GM18520 (cell line): ENCODE data around the gene PRDX5.
A peak's percentile ranks its signal among the peaks of the same experiment; 100 is the strongest.

Source experiments
- ATAC-seq: cut with Tn5 transposase; IDR thresholded peaks from one replicate; pipeline ENCODE4 v1.9.1; 2021; ENCODE audit not compliant: unreplicated experiment

The PRDX5 gene

DNA sequence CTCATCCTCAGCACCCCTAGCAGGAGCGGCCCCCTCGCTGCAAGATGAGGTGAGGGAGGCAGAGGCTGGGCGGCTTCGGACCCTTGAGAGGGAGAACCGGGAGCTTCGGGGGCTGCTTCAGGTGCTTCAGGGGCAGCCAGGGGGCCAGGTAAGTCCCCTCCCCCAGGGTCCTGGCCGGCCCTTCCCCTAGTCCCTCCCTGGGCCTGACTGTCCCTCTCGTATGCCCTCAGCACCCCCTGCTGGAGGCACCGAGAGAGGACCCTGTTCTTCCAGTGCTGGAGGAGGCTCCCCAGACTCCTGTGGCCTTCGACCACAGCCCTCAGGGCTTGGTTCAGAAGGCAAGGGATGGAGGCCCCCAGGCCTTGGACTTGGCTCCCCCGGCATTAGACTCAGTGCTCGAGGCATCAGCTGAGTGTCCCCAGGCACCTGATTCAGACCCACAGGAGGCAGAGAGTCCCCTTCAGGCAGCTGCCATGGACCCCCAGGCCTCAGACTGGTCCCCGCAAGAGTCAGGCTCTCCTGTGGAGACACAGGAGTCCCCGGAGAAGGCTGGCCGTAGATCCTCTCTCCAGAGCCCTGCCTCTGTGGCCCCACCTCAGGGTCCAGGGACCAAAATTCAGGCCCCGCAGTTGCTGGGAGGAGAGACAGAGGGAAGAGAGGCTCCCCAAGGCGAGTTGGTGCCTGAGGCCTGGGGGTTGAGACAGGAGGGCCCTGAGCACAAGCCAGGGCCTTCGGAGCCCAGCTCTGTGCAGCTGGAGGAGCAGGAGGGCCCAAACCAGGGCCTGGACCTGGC, 26.0 kb downstream of the PRDX5 start:
- ATAC-seq = no peak

DNA sequence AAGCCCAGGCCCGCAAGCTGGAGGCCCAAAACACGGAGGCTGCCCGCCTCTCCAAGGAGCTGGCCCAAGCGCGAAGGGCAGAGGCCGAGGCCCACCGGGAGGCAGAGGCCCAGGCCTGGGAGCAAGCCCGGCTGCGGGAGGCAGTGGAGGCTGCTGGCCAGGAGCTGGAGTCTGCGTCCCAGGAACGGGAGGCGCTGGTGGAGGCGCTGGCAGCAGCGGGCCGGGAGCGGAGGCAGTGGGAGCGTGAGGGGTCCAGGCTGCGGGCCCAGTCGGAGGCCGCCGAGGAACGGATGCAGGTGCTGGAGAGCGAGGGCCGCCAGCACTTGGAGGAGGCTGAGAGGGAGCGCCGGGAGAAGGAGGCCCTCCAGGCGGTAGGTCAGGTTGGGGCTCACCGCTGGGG, 26.9 kb downstream of the PRDX5 start:
- ATAC-seq = no peak

DNA sequence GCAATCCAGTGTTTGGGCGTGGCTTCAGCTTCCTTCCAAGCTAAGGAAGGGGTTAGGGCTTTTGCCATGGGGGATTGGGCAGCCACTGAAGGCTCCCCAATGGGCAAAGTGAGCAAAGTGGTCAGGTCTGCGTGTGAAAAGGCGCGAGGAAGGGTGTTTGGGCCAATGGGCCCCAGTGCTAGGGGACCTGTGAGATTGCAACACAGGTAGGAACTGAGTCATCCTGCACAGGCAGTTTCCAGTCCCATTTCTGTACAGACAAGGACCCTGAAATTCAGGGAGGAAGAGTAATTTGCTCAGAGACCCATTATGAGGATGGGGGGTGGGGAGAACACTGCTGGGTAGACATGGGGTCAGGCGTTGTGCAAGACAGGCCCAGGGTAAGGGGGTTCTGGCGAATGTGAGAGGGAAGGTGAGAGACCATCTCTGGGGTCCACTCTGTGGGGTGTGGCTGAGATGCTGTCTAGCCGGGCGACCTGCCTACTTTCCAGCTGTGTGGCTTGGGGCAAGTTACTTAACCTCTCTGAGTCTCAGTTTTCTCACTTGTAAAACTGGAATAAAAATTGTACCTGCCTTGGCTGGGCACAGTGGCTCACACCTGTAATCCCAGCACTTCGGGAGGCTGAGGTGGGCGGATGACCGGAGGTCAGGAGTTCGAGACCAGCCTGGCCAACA, 29.4 kb downstream of the PRDX5 start:
- no peak for ATAC-seq

DNA sequence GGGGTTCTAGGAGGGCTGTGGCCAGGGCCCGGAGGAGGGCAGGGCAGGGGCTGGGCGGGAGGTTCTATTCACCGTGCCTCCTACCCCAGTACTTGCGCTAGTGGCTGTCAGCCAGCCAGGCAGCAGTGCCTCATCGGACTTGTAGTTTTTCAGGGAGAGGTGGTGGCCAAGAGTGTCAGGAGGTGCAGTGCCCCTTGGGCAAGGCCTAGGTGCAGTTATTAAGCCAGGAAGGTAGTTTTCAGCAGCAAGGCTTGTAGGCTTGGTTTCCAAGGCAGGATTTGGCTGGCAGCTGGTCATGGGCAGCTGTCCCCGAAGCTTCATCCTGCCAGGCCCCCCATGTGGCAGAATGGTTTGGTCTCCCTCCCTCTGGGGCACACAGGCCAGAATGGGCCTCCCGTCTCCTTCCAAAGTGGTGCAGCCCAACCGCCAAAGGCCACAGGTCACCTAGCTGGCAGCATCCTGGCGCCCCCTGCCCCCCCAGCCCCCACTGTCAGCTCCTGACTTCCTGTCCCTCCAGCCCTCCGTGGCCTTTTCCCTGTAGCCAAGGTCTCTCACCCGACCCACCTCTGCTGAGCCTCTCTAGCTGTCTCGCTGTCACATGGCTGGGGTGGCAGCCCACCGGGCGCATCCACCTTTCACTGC, 30.6 kb downstream of the PRDX5 start:
- no peak for ATAC-seq

DNA sequence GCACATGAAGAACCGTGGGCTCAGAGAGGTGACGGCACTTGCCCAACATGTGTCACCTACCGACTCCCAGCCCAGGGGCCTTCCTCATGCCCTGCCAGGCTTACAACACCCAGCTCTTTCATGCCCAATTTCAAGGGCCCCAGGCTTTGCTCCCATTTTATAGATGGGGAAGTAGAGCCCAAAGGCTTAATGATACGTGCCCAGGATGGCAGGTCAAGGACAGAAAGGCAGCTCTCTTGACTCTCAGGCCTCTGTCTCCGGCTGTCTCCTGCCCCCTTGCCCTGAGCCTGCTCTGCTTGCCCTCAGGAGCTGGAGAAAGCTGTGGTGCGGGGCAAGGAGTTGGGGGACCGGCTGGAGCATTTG, 31.1 kb downstream of the PRDX5 start:
- no peak for ATAC-seq

DNA sequence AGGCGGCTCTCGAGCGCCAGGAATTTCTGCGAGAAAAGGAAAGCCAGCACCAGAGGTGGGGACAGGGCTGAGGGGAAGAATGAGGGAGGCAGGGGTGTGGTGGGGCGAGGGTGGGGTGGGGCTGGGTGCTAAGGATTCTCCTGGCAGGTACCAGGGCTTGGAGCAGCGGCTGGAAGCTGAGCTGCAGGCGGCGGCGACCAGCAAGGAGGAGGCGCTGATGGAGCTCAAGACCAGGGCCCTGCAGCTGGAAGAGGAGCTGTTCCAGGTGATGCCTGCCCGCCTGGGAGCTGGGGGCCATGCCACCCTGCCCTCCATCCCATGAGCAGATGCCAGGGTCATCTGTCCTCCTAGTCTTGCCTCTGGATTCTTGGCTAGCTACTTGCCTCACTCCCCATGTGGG, 31.5 kb downstream of the PRDX5 start:
- ATAC-seq = no peak

DNA sequence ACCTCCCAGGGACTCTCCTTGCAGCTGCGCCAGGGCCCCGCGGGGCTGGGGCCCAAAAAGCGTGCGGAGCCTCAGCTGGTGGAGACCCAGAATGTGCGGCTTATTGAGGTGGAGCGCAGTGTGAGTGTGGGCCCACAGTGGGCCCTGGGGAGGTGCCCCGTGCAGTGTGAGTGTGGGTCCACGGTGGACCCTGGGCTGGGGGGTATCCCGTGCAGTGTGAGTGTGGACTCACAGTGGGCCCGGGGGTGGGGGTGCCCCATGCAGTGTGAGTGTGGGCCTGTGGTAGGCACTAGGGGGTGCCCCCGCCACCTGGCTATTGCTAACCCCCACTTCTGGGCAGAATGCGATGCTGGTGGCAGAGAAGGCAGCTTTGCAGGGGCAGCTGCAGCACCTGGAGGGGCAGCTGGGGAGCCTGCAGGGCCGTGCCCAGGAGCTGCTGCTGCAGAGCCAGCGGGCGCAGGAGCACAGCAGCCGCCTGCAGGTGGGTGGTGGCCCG, 33.3 kb downstream of the PRDX5 start:
- ATAC-seq = no peak

DNA sequence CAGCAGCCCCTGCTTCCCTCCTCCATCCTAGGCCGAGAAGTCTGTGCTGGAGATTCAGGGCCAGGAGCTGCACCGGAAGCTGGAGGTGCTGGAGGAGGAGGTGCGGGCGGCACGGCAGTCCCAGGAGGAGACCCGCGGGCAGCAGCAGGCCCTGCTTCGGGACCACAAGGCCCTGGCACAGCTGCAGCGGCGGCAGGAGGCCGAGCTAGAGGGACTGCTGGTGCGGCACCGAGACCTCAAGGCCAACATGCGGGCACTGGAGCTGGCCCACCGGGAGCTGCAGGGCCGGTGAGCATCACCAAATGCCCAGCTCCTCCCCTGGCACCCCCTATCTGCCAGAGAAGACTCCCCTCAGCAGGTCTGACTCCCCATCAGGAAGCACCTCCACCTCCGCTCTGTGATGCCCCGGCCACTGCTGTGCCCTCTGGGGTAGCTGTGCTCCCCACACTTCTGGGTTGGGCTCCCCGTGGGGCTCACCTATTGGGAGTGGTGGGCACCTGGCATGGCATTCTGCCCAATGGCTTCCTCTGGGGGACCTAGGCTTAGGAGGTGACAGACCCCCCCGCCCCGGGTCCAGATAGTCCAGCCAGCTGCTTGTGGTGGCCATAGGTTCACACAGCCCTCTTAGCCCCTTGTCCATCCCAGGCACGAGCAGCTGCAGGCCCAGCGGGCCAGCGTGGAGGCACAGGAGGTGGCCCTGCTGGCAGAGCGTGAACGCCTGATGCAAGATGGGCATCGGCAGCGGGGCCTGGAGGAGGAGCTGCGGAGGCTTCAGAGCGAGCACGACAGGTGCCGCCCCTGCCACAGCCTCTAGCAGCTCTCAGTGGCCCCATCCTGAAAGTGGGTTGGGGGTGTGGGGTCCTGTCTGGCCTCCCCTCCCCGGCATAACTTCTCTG, 34.4 kb downstream of the PRDX5 start:
- no peak for ATAC-seq

DNA sequence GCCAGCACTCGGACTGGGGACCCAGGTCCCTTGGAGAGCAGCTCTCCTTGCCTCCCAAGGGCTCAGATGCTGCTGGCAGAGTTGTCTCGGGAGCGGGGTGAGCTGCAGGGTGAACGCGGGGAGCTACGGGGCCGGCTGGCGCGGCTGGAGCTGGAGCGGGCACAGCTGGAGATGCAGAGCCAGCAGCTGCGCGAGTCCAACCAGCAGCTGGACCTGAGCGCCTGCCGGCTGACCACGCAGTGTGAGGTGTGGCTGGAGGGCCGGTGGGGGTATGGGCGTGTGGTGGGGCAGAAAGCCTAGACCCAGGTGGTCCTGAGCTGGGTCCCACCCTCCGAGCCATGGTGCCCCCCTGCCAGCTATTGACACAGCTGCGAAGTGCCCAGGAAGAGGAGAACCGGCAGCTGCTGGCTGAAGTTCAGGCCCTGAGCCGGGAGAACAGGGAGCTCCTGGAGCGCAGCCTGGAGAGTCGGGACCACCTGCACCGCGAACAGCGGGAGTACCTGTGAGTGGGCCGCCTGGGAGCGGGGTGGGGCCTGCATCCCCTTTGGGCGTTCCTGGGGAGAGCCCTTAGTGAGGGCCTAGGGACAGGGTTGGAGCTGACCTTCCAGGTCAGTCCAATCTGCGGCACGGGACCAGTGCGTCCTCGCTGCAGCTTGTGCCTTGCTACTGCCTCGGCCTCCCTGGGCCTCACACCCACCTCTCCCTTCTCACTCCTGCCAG, 35.2 kb downstream of the PRDX5 start:
- ATAC-seq = no peak

DNA sequence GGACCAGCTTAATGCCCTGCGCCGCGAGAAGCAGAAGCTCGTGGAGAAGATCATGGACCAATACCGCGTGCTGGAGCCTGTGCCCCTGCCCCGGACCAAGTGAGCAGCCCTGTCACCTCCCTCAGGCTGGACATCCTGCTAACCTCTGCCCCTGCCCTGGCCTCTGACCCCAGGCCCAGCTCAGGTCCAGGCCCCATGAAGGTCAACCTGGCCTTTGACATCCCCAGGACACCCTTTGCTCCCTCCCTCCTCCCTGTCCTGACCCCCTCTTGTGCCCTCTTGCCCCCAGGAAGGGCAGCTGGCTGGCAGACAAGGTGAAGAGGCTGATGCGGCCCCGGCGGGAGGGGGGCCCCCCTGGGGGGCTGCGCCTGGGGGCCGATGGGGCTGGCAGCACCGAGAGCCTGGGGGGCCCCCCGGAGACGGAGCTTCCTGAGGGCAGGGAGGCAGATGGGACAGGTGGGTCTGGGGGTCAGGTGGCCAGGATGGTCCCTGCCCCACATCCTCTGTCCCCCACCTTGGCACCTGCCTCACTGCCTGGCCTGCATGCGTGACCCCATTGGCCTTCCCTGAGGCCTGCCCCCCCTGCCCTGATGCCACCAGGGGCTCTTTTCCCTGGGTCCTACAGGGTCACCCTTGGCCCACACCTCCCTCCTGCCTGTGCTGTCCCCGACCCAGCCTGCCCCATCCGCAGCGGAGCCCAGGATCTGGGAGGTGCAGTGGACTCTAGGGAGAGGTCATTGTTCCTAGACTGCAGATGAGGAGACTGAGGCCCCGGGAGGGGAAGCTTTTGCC, 36.0 kb downstream of the PRDX5 start:
- no peak for ATAC-seq

DNA sequence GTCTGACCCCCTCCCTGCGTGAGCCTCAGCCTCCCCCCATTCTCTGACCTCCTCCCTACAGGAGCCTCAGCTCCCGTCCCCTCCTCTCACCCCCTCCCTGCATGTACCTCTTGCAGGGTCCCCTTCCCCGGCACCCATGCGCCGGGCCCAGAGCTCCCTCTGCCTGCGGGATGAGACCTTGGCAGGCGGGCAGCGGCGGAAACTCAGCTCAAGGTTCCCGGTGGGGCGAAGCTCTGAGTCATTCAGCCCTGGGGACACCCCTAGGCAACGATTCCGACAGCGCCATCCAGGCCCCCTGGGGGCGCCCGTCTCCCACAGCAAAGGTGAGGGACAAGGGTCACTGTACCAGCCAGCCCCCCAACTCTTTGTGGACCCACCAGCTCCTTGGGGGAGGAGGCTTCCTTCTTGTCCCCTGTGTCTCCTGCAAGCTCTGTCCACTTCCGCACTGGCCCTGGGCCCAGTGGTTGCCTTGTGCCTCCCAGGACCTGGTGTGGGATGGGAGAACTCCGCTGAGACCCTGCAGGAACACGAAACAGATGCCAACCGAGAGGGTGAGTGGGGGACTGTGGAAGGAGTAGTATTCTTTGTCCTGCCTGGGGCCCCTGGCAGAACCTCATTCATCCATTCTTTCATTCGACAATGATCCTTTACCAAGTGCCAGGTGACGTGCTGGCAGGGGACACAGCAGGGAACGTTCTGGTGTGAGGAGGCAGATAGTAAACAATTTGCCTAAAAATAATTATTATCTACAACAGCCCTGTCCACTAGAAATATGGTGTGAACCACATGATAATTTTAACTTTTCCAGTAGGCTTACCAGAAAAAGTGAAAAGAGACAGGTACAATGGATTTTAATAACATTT, 37.4 kb downstream of the PRDX5 start:
- no peak for ATAC-seq

DNA sequence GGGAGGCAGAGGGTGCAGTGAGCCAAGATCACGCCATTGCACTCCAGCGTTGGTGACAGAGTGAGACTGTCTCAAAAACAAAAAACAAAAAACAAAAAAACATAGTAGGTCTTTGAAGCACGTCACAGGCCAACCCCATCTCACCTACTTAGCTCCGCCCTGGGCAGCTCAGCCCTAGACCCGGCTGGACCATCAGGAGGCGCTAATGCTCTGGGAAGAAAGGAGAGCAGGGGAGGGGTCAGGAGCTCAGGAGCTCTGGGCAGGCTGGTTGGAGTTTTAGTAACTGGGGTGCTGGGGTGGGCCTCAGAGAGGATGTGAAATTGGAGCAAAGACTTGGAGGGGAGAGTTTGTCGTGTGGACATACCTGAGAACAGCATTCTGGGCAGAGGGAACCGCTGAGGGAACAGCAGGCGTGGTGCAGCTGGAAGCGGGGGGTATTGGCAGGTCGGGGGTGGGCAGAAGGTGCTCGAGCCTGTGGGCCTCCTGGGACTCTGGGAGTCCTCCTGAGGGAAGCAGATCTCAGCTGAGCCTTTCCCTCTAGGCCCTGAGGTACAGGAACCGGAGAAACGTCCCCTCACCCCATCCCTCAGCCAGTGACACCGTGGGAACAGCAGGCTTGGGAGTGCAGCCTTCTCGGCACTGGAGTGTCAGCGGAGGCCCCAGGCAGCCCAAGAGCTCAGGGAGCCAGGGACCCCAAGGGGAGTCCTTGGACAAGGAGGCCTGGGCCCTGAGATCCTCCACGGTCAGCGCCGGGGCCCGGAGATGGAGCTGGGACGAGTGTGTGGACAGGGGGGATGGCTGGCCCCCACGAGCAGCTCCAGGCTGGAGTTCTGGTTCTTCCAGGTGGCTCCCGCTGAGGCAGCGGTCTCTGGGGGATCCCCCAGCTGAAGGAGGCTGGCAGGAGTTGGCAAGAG, 38.8 kb downstream of the PRDX5 start:
- ATAC-seq = no peak

DNA sequence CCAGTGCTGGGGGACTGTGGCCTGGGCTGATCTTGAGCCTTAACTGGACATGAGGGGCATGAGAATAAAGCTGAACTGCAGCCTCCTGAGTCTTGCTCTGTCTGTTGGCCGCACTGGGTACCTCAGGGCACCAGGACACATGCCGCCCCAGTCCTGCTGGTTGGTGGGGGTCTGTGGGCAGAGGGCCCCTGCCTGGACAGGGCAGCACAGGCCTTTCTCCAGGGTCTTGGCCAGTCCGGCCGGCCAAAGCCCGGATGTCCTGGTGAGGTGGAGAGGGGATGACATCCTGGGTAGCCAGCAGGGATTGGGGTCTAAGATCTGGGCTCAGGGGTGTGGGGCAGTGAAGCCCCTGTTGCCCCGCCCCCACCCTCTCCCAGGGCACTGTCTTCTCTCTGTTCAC, 39.5 kb downstream of the PRDX5 start:
- no peak for ATAC-seq

DNA sequence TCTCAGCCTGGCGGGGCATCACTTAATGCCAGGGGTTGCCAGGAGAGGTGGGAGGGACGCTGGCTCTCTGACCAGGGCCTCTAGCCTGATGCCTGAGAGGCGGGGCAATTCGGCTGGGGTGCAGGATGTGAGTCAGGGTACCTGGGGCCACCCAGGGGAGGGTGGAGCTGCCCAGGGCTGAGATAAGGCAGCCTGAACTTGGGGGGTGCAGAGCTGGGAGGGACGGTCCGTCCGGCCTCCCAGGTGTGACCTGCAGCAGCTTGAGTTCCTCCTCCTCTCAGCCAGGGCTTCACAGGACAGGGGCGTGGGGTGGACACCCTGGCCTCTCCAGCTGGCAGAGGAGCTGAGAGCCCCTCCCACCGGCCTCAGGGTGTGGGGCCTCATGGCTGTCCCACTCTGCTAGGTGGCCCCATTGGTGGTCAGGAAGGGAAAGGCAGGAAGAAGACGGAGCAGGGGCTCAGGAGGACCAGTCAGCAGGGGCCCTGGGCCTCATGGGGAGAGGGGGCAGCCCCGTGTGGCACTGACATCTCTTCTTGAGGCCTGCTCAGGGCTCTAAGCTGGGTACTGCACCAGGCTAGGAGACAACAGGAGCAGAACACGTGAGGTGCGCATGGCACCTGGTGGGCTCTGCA, 40.1 kb downstream of the PRDX5 start:
- no peak for ATAC-seq

DNA sequence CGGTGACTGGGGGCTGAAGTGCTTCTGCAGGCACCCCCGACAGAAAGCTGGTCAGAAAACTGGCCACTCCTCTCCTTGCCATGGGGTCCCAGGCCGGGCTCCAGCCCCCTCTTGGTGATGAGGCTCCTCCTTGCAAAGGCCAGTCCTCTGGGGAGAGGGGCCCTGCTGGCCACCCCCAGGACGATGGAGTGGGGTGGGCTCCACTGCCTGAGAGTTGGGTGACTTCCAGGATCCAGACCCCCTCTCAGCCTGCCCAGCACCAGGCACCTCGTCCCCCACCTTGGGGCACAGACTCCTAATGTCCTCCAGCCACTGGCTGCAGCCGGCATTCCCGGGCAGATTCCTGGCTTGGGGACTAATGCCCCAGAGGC, 40.6 kb downstream of the PRDX5 start:
- no peak for ATAC-seq

DNA sequence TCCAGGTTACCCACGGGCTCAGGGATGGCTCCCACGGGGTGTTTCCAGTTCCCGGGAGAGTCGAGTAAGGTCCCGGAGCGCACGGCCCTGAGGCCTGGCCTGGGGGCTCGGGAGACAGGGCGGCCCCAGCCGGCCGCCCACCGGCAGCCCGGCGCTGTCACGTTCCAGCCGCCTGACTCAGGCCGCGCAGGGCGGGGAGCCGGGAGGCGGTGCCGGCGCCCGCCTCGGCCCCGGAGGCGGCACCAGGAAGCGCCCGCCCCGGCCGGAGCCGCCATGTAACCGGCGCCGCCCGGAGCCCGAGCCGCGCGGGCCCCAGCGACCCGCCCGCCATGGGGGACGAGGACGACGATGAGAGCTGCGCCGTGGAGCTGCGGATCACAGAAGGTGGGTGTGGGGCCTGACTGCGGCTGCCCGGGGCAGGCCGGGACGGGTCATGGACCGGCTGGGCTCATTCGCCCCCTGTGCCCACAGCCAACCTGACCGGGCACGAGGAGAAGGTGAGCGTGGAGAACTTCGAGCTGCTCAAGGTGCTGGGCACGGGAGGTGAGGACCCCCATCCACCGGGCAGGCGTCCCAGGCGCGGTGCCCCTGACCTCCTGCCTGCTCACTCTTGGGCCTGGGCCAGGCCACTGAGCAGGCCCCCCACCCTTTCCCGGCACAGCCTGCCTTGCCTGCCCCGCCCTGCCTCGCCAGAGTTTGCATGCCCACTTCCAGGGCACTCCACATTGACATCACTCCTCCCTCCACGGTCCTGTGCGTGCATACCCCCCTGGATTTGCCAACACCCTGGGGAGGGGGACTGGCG, 41.2 kb downstream of the PRDX5 start, which contains the start of gene RPS6KA4:
RPS6KA4 (plus strand) TSS at position 256 of the 805 bp plus-strand sequence; CDS start at position 330, 74 bp downstream.
- peak; percentile 37 for ATAC-seq
